H1 (cell line): ENCODE data around the gene UBE3C.

ENCODE experiments used
- CEBPB ChIP-seq: IDR thresholded peaks from 2 replicates; pipeline ENCODE4 v1.6.1; 2012; ENCODE audit warnings: low read depth, low read length
- CTCF ChIP-seq, 3 experiments: IDR thresholded peaks; 1 replicate in 2 of 3; 2 replicates in 1 of 3; pipeline versions ENCODE4 v1.5.1 to v1.6.1; 2011; ENCODE audit warnings: low read length in 3 of 3, mild to moderate bottlenecking in 3 of 3, inconsistent platforms in 2 of 3, low read depth in 1 of 3, moderate library complexity in 1 of 3; ENCODE audit not compliant: insufficient read depth in 1 of 3; ENCODE audit errors: control extremely low read depth in 1 of 3
- EZH2 ChIP-seq: fragments of 200-600 bp; sonication (generic); IDR thresholded peaks from 2 replicates; pipeline ENCODE4 v1.7.1; 2012; ENCODE audit warnings: low read depth, mild to moderate bottlenecking, moderate library complexity, low read length, inconsistent platforms; ENCODE audit not compliant: severe bottlenecking
- GTF2F1 ChIP-seq: IDR thresholded peaks from 2 replicates; pipeline ENCODE4 v1.6.1; 2012; ENCODE audit warnings: low read depth, low read length, improper control_type of control experiment, borderline replicate concordance
- JUN ChIP-seq: IDR thresholded peaks from 2 replicates; pipeline ENCODE4 v1.6.1; 2011; ENCODE audit warnings: low read depth, mild to moderate bottlenecking, improper control_type of control experiment, low read length
- JUND ChIP-seq: IDR thresholded peaks from 2 replicates; pipeline ENCODE4 v1.6.1; 2011; ENCODE audit warnings: mild to moderate bottlenecking, improper control_type of control experiment, low read length
- MAX ChIP-seq: IDR thresholded peaks from 2 replicates; pipeline ENCODE4 v1.6.1; 2012; ENCODE audit warnings: inconsistent platforms
- POLR2A ChIP-seq, 2 experiments: IDR thresholded peaks; 1 replicate in 1 of 2; 2 replicates in 1 of 2; pipeline ENCODE4 v1.6.1; 2011; ENCODE audit warnings: low read depth in 2 of 2, low read length in 2 of 2, mild to moderate bottlenecking in 2 of 2; ENCODE audit errors: control extremely low read depth in 1 of 2
- POLR2AphosphoS5 ChIP-seq: IDR thresholded peaks from 2 replicates; pipeline ENCODE4 v1.6.1; 2011; ENCODE audit warnings: low read depth, low read length
- SIN3A ChIP-seq, 2 experiments: IDR thresholded peaks in 1 of 2; conservative IDR thresholded peaks in 1 of 2; 2 replicates each; pipeline ENCODE4 v1.6.1; 2011 to 2012; ENCODE audit warnings: low read length in 2 of 2, improper control_type of control experiment in 1 of 2, low read depth in 1 of 2, mild to moderate bottlenecking in 1 of 2
- SP1 ChIP-seq: IDR thresholded peaks from 2 replicates; pipeline ENCODE4 v1.6.1; 2011; ENCODE audit warnings: low read depth, low read length
- SP2 ChIP-seq: IDR thresholded peaks from 2 replicates; pipeline ENCODE4 v1.6.1; 2012; ENCODE audit warnings: mild to moderate bottlenecking, low read length, inconsistent platforms
- TBP ChIP-seq: IDR thresholded peaks from 2 replicates; pipeline ENCODE4 v1.6.1; 2011; ENCODE audit warnings: low read depth, low read length, improper control_type of control experiment
- ZNF274 ChIP-seq: IDR thresholded peaks from 2 replicates; pipeline ENCODE4 v1.7.0; 2012; ENCODE audit warnings: low read length, borderline replicate concordance; ENCODE audit errors: extremely low read depth

- TF ChIP-seq ZNF274, result no peak
- TF ChIP-seq TBP, result no peak
- no peak for TF ChIP-seq POLR2A (IDR thresholded peaks at IDR 0.05; ENCODE audit: control extremely low read depth in 1 of 2, low read depth in 2 of 2, low read length in 2 of 2)
- no peak for TF ChIP-seq JUN
- TF ChIP-seq JUND, result no peak
- TF ChIP-seq CEBPB, result no peak
- no peak for TF ChIP-seq MAX
- no peak for TF ChIP-seq CTCF (IDR thresholded peaks at IDR 0.05; ENCODE audit: control extremely low read depth in 1 of 3, insufficient read depth in 1 of 3, low read depth in 1 of 3, low read length in 3 of 3)
- TF ChIP-seq EZH2, result no peak
- TF ChIP-seq POLR2AphosphoS5, result no peak
- no peak for TF ChIP-seq GTF2F1
- TF ChIP-seq SIN3A (conservative IDR thresholded peaks at IDR 0.05 in 1 of 2, IDR thresholded peaks at IDR 0.05 in 1 of 2; ENCODE audit: low read depth in 1 of 2, low read length in 2 of 2), result no peak
- TF ChIP-seq SP2, result no peak
- TF ChIP-seq SP1, result no peak
Observed at GRCh38 chr7:157208571-157209413, 70.1 kb downstream of the UBE3C start.
